ENCODE data around the gene RPF1. TPM values are rescaled to one million over a fixed set of nuclear protein-coding genes. Genes with fewer than 3 reads are reported as not detected.

The RPF1 gene
- polyA plus RNA-seq, 1 donor from 2014 or later = 64.3 TPM

- Histone ChIP-seq H3K36me3 (ENCODE audit: insufficient read depth, low read length) (no peaks in the 10 kb centered on the region), H3K9me2 (ENCODE audit: insufficient read depth, low read length) (no peaks in the 10 kb centered on the region), H3K79me2 (replicated peaks; ENCODE audit: insufficient read depth, low read length) (peaks cover 33% of the 10 kb centered on the region), H3K4me3 (ENCODE audit: low read length) (peak overlapping the region; percentile 75), H3K27ac (ENCODE audit: low read length) (no peak overlapping the region), H3K27me3 (ENCODE audit: insufficient read depth, low read depth, low read length) (no peaks in the 10 kb centered on the region), H3K4me2 (ENCODE audit: low read length) (peak overlapping the region; percentile 76), H4K20me1 (ENCODE audit: insufficient read depth) (no peaks in the 10 kb centered on the region), H3F3A (ENCODE audit: insufficient read depth, low read length, poor library complexity, severe bottlenecking) (peaks cover 6% of the 10 kb centered on the region), H2AFZ (ENCODE audit: low read depth, low read length) (no peak overlapping the region), H3K9me3 (ENCODE audit: low read length) (no peaks in the 10 kb centered on the region), H3K9ac (ENCODE audit: low read length) (no peak overlapping the region)
- TF ChIP-seq EP300 (conservative IDR thresholded peaks at IDR 0.05; ENCODE audit: poor library complexity, severe bottlenecking) (no peak), REST (IDR thresholded peaks at IDR 0.05; ENCODE audit: borderline replicate concordance) (no peak), TAF1 (IDR thresholded peaks at IDR 0.05; ENCODE audit: low read depth) (no peak), POLR2AphosphoS5 (IDR thresholded peaks at IDR 0.05) (no peak), SMC3 (conservative IDR thresholded peaks at IDR 0.05; ENCODE audit: poor library complexity) (no peak), RAD21 (conservative IDR thresholded peaks at IDR 0.05) (no peak), MXI1 (conservative IDR thresholded peaks at IDR 0.05; ENCODE audit: poor library complexity, severe bottlenecking) (no peak), EZH2 (IDR thresholded peaks at IDR 0.05; ENCODE audit: borderline replicate concordance, insufficient read depth, low read length, poor library complexity, severe bottlenecking) (no peak)
- TF ChIP-seq, protein P1, sequence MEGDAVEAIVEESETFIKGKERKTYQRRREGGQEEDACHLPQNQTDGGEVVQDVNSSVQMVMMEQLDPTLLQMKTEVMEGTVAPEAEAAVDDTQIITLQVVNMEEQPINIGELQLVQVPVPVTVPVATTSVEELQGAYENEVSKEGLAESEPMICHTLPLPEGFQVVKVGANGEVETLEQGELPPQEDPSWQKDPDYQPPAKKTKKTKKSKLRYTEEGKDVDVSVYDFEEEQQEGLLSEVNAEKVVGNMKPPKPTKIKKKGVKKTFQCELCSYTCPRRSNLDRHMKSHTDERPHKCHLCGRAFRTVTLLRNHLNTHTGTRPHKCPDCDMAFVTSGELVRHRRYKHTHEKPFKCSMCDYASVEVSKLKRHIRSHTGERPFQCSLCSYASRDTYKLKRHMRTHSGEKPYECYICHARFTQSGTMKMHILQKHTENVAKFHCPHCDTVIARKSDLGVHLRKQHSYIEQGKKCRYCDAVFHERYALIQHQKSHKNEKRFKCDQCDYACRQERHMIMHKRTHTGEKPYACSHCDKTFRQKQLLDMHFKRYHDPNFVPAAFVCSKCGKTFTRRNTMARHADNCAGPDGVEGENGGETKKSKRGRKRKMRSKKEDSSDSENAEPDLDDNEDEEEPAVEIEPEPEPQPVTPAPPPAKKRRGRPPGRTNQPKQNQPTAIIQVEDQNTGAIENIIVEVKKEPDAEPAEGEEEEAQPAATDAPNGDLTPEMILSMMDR (IDR thresholded peaks at IDR 0.05; ENCODE audit: poor library complexity, severe bottlenecking) = no peak
These were observed 2.3 kb downstream of the RPF1 start for GRCh38 chr1:84481317-84481716.

- Histone ChIP-seq H3K36me3 (ENCODE audit: insufficient read depth, low read length) (peaks cover 14% of the 10 kb centered on the region), H3K9ac (ENCODE audit: low read length) (no peak overlapping the region), H3K4me2 (ENCODE audit: low read length) (no peak overlapping the region), H3F3A (ENCODE audit: insufficient read depth, low read length, poor library complexity, severe bottlenecking) (no peaks in the 10 kb centered on the region), H3K9me3 (ENCODE audit: low read length) (no peaks in the 10 kb centered on the region), H3K27ac (ENCODE audit: low read length) (no peak overlapping the region), H3K9me2 (ENCODE audit: insufficient read depth, low read length) (no peaks in the 10 kb centered on the region), H4K20me1 (ENCODE audit: insufficient read depth) (no peaks in the 10 kb centered on the region), H3K27me3 (ENCODE audit: insufficient read depth, low read depth, low read length) (no peaks in the 10 kb centered on the region), H3K4me3 (ENCODE audit: low read length) (no peak overlapping the region), H3K79me2 (replicated peaks; ENCODE audit: insufficient read depth, low read length) (peaks cover 15% of the 10 kb centered on the region), H2AFZ (ENCODE audit: low read depth, low read length) (no peak overlapping the region)
- TF ChIP-seq SMC3 (conservative IDR thresholded peaks at IDR 0.05; ENCODE audit: poor library complexity) (no peak), RAD21 (conservative IDR thresholded peaks at IDR 0.05) (no peak), REST (IDR thresholded peaks at IDR 0.05; ENCODE audit: borderline replicate concordance) (no peak), POLR2AphosphoS5 (IDR thresholded peaks at IDR 0.05) (no peak), EP300 (conservative IDR thresholded peaks at IDR 0.05; ENCODE audit: poor library complexity, severe bottlenecking) (no peak)
- TF ChIP-seq, protein P1 (IDR thresholded peaks at IDR 0.05; ENCODE audit: poor library complexity, severe bottlenecking) = no peak
These were observed 9.0 kb downstream of the RPF1 start for GRCh38 chr1:84488107-84488506.

All from neural cell (in vitro differentiated cells).